Measurements from ENCODE around the gene LRP2BP. TPM values are rescaled to one million over a fixed set of nuclear protein-coding genes. Genes with fewer than 3 reads are reported as not detected.

The LRP2BP gene
- 0.08 to 0.30 TPM (median 0.13 TPM) in 5 replicates for total RNA-seq (2022; extraction: Qiagen RNA extraction)

GRCh38 chr4:185395238-185395955, at the start of gene LRP2BP:
Gene LRP2BP, minus strand, starts transcription at chr4:185395924. Its CDS starts 17,738 bp downstream, at chr4:185378186.

GRCh38 chr4:185425647-185426352, 30.1 kb upstream of the LRP2BP start, which contains the start of gene UFSP2:
Gene UFSP2, minus strand, starts transcription at chr4:185425964. Its CDS starts 96 bp downstream, at chr4:185425868.

GRCh38 chr4:185396724-185397385, 1.1 kb upstream of the LRP2BP start, which contains the start of gene ANKRD37:
Gene ANKRD37, plus strand, starts transcription at chr4:185396841. Its CDS starts 83 bp downstream, at chr4:185396924.

Other genes starting within 250 kb of the LRP2BP start
- 8.7 to 12.8 TPM (median 11.0 TPM) in 5 replicates for gene CFAP97, start 191.9 kb downstream of the LRP2BP start, total RNA-seq (2022; extraction: Qiagen RNA extraction)
- gene SNX25, start 186.3 kb downstream of the LRP2BP start, total RNA-seq (2022; extraction: Qiagen RNA extraction): 5.6 to 8.3 TPM (median 7.0 TPM) in 5 replicates
- gene ANKRD37, start 917 bp upstream of the LRP2BP start, total RNA-seq (2022; extraction: Qiagen RNA extraction): 2.2 to 4.2 TPM (median 3.2 TPM) in 5 replicates
- gene UFSP2, start 30.0 kb upstream of the LRP2BP start, total RNA-seq (2022; extraction: Qiagen RNA extraction): 11.4 to 14.5 TPM (median 13.6 TPM) in 5 replicates
- gene CCDC110, start 75.8 kb upstream of the LRP2BP start, total RNA-seq (2022; extraction: Qiagen RNA extraction): 0.34 TPM in 1 of 5 replicates, not detected in the others
- gene PDLIM3, start 139.6 kb upstream of the LRP2BP start, total RNA-seq (2022; extraction: Qiagen RNA extraction): 0.07 to 0.42 TPM (median 0.22 TPM) in 4 of 5 replicates, not detected in the other